HCT116 (cell line): ENCODE results near the gene TAF3. TPM values are rescaled to one million over a fixed set of nuclear protein-coding genes. Genes with fewer than 3 reads are reported as not detected.

Experiments
- ATAC-seq: fragments of 200-7000 bp; cut with Tn5 transposase; 2 replicates; pipeline ENCODE4 v1.9.1; 2020; ENCODE audit warnings: mild to moderate bottlenecking, moderate library complexity
- BruUV-seq: library from RNA; stranded (reverse); fragments of 400-500 nt; replicated peaks from 2 replicates; lab custom pipeline; 2021; lab: Mats Ljungman, UMichigan
- CTCF ChIA-PET: fragments of 300-600 bp; sonication (Branson Sonifier 250); formaldehyde crosslinking; loops from one replicate; lab custom pipeline; 2021; ENCODE audit warnings: antibody characterized with exemption; lab: Charles Lee
- POLR2A ChIA-PET: fragments of 300-600, 350-600 bp; sonication (Branson Sonifier 250); formaldehyde crosslinking; loops from one replicate; lab custom pipeline; 2021; ENCODE audit warnings: antibody characterized with exemption; lab: Charles Lee
- RAD21 ChIA-PET, 2 experiments: fragments of 300-600 bp; sonication (Branson Sonifier 250); formaldehyde crosslinking; loops; one replicate each; lab custom pipeline; 2023; ENCODE audit warnings: low total read pairs in 2 of 2; ENCODE audit not compliant: uncharacterized antibody in 2 of 2, unreplicated experiment in 2 of 2, low non-redundant PET in 1 of 2; lab: Charles Lee
- DNase-seq: peaks from one replicate; pipeline ENCODE4 v3.0.0-alpha.2; 2010; ENCODE audit warnings: low read depth, low spot score
- H2AFZ ChIP-seq: fragments of 200-600 bp; shearing (Covaris generic), sonication (generic); 2 replicates; pipeline ENCODE4 v1.6.1; 2017; ENCODE audit warnings: low read depth, mixed run types, mixed read lengths, antibody characterized with exemption, low read length; ENCODE audit not compliant: poor library complexity, severe bottlenecking
- H3K27ac ChIP-seq: 2 replicates; pipeline ENCODE4 v1.5.1; 2012; ENCODE audit warnings: low read depth, low read length
- H3K27me3 ChIP-seq: fragments of 200-600 bp; sonication (generic); 2 replicates; pipeline ENCODE4 v1.6.1; 2016; ENCODE audit warnings: mixed run types, low read length, mixed read lengths; ENCODE audit not compliant: insufficient read depth
- H3K36me3 ChIP-seq, 2 experiments: fragments of 200-500 bp in 1 of 2; fragments of 200-600 bp in 1 of 2; sonication (Bioruptor generic) in 1 of 2; sonication (generic) in 1 of 2; 2 replicates each; pipeline versions ENCODE4 v1.5.1 to v1.6.1; 2014 to 2016; ENCODE audit warnings: low read length in 2 of 2, inconsistent platforms in 1 of 2, mixed read lengths in 1 of 2, mixed run types in 1 of 2; ENCODE audit not compliant: insufficient read depth in 2 of 2, control insufficient read depth in 1 of 2
- H3K4me1 ChIP-seq, 2 experiments: fragments of 200-600 bp in 1 of 2; sonication (generic) in 1 of 2; 2 replicates each; pipeline versions ENCODE4 v1.5.1 to v1.6.1; 2012 to 2017; ENCODE audit warnings: low read length in 2 of 2, inconsistent platforms in 1 of 2, mild to moderate bottlenecking in 1 of 2, mixed read lengths in 1 of 2, mixed run types in 1 of 2, moderate library complexity in 1 of 2; ENCODE audit not compliant: insufficient read depth in 2 of 2, control insufficient read depth in 1 of 2
- H3K4me2 ChIP-seq: fragments of 200-600 bp; sonication (generic); 2 replicates; pipeline ENCODE4 v1.6.1; 2017; ENCODE audit warnings: mixed run types, low read length, mixed read lengths
- H3K4me3 ChIP-seq, 2 experiments: fragments of 200-600 bp in 1 of 2; sonication (generic) in 1 of 2; replicated peaks in 1 of 2; 2 replicates each; pipeline ENCODE4 v1.5.1; 2011 to 2016; ENCODE audit warnings: low read length in 2 of 2, control low read depth in 1 of 2, low read depth in 1 of 2, mild to moderate bottlenecking in 1 of 2, mixed read lengths in 1 of 2, mixed run types in 1 of 2
- H3K79me2 ChIP-seq: fragments of 200-600 bp; sonication (generic); 2 replicates; pipeline ENCODE4 v1.6.1; 2017; ENCODE audit warnings: mild to moderate bottlenecking, mixed run types, low read length, moderate library complexity, mixed read lengths; ENCODE audit not compliant: insufficient read depth
- H3K9ac ChIP-seq: fragments of 200-600 bp; sonication (generic); 2 replicates; pipeline ENCODE4 v1.6.1; 2016; ENCODE audit warnings: low read length, mixed read lengths
- H3K9me2 ChIP-seq: fragments of 200-600 bp; sonication (generic), shearing (Covaris generic); 2 replicates; pipeline ENCODE4 v1.6.1; 2017; ENCODE audit warnings: mixed run types, mild to moderate bottlenecking, moderate library complexity; ENCODE audit not compliant: insufficient read depth
- H3K9me3 ChIP-seq, 2 experiments: fragments of 200-500 bp in 1 of 2; fragments of 200-600 bp in 1 of 2; sonication (Bioruptor generic) in 1 of 2; sonication (generic) in 1 of 2; 2 replicates each; pipeline ENCODE4 v1.6.1; 2014 to 2017; ENCODE audit warnings: low read length in 2 of 2, mixed read lengths in 2 of 2, inconsistent platforms in 1 of 2, low read depth in 1 of 2, mild to moderate bottlenecking in 1 of 2, mixed run types in 1 of 2, moderate library complexity in 1 of 2; ENCODE audit not compliant: control insufficient read depth in 1 of 2, insufficient read depth in 1 of 2
- H4K20me1 ChIP-seq: fragments of 200-600 bp; sonication (generic), shearing (Covaris generic); 2 replicates; pipeline ENCODE4 v1.6.1; 2017; ENCODE audit warnings: mixed run types, mild to moderate bottlenecking, moderate library complexity; ENCODE audit not compliant: insufficient read depth
- CBX3 ChIP-seq: IDR thresholded peaks from 2 replicates; pipeline ENCODE4 v1.6.1; 2012; ENCODE audit warnings: low read depth
- EGR1 ChIP-seq: IDR thresholded peaks from 2 replicates; pipeline ENCODE4 v1.6.1; 2012; ENCODE audit warnings: low read depth
- EZH2 ChIP-seq: fragments of 200-600 bp; sonication (generic); IDR thresholded peaks from 2 replicates; pipeline ENCODE4 v1.6.1; 2017; ENCODE audit warnings: antibody characterized with exemption, mixed run types
- EZH2phosphoT487 ChIP-seq: fragments of 200-600 bp; IDR thresholded peaks from 2 replicates; pipeline ENCODE4 v1.6.1; 2018; ENCODE audit warnings: antibody characterized with exemption, borderline replicate concordance
- FOSL1 ChIP-seq: IDR thresholded peaks from 2 replicates; pipeline ENCODE4 v1.6.1; 2012; ENCODE audit warnings: low read depth
- JUND ChIP-seq: IDR thresholded peaks from 2 replicates; pipeline ENCODE4 v1.6.1; 2012
- POLR2AphosphoS5 ChIP-seq: IDR thresholded peaks from 2 replicates; pipeline ENCODE4 v1.6.1; 2011; ENCODE audit warnings: mild to moderate bottlenecking, low read depth, low read length, moderate library complexity
- RAD21 ChIP-seq: IDR thresholded peaks from 2 replicates; pipeline ENCODE4 v1.6.1; 2012; ENCODE audit warnings: low read depth, mild to moderate bottlenecking
- SIN3A ChIP-seq: IDR thresholded peaks from 2 replicates; pipeline ENCODE4 v1.6.1; 2012; ENCODE audit warnings: low read depth
- SP1 ChIP-seq: IDR thresholded peaks from 2 replicates; pipeline ENCODE4 v1.6.1; 2012; ENCODE audit warnings: low read depth
- YY1 ChIP-seq: IDR thresholded peaks from 2 replicates; pipeline ENCODE4 v1.6.1; 2011; ENCODE audit warnings: low read length, low read depth, moderate library complexity, mild to moderate bottlenecking; ENCODE audit not compliant: insufficient replicate concordance; ENCODE audit errors: extremely low read depth
- ZNF274 ChIP-seq: fragments of 200-500 bp; sonication (Bioruptor generic); IDR thresholded peaks from 2 replicates; pipeline ENCODE4 v1.6.1; 2014; ENCODE audit warnings: mild to moderate bottlenecking, low read depth, low read length, inconsistent platforms
- intact Hi-C: fragments of 100-400 bp; cut with micrococcal nuclease; formaldehyde crosslinking; loops from 2 replicates; pipeline ENCODE4 v1.10.0; 2022
- total RNA-seq: library from RNA; stranded (reverse); gene quantifications from one replicate; pipeline ENCODE4 v1.2.1, GENCODE V29; 2021; ENCODE audit not compliant: unreplicated experiment
- TF ChIP-seq, protein P1 (sequence below): IDR thresholded peaks from 2 replicates; pipeline ENCODE4 v1.6.1; 2011; ENCODE audit warnings: mild to moderate bottlenecking, low read length, moderate library complexity; ENCODE audit not compliant: insufficient replicate concordance; ENCODE audit errors: extremely low read depth
- TF ChIP-seq, protein P2 (sequence below): IDR thresholded peaks from 2 replicates; pipeline ENCODE4 v1.6.1; 2012; ENCODE audit warnings: low read depth
- TF ChIP-seq, protein P3 (sequence below): IDR thresholded peaks from 2 replicates; pipeline ENCODE4 v1.6.1; 2012
- TF ChIP-seq, protein P4 (sequence below): IDR thresholded peaks from 2 replicates; pipeline ENCODE4 v1.6.1; 2012

The TAF3 gene
- total RNA-seq, 1 experiment from 2014 or later: 8.0 TPM

DNA sequence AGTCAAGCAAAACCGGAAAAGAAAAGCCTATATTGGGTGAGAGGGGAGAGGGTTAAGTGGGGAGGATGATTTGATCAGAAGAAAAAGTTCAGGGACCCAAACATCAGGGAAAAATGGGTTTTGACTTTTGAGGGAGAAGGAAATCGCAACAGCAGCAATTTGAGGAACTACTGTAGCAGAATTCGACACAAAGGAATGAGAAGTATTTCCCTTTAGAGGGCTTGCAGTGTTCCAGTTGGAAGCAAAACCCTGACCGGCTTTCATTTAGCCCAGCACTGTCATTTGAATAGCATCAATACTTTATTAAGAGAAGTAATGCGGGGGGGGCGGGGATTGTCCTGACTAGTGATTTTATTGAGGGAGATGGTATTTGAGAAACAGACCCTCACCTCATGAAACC is 199.0 kb downstream of the TAF3 start:
- Histone ChIP-seq H3K9ac (no peak overlapping the region), H3K4me1 (no peaks in the 10 kb centered on the region), H3K27ac (no peak overlapping the region), H3K79me2 (no peaks in the 10 kb centered on the region), H3K27me3 (no peaks in the 10 kb centered on the region), H4K20me1 (no peaks in the 10 kb centered on the region), H3K4me2 (no peak overlapping the region), H3K9me3 (no peaks in the 10 kb centered on the region), H2AFZ (no peak overlapping the region), H3K9me2 (no peaks in the 10 kb centered on the region), H3K36me3 (no peaks in the 10 kb centered on the region; a peak in 1 of 4 replicates), H3K4me3 (no peak overlapping the region)
- intact Hi-C loops: no loop called here
- BruUV-seq: no TSS peak
- DNase-seq (no peak), ATAC-seq (no peak)
- TF ChIP-seq POLR2AphosphoS5 (no peak), ZNF274 (no peak), EZH2phosphoT487 (no peak), CBX3 (no peak), SP1 (no peak), EGR1 (no peak), EZH2 (no peak), YY1 (no peak), FOSL1 (no peak), SIN3A (no peak), JUND (no peak), RAD21 (no peak)
- TF ChIP-seq, protein P1, sequence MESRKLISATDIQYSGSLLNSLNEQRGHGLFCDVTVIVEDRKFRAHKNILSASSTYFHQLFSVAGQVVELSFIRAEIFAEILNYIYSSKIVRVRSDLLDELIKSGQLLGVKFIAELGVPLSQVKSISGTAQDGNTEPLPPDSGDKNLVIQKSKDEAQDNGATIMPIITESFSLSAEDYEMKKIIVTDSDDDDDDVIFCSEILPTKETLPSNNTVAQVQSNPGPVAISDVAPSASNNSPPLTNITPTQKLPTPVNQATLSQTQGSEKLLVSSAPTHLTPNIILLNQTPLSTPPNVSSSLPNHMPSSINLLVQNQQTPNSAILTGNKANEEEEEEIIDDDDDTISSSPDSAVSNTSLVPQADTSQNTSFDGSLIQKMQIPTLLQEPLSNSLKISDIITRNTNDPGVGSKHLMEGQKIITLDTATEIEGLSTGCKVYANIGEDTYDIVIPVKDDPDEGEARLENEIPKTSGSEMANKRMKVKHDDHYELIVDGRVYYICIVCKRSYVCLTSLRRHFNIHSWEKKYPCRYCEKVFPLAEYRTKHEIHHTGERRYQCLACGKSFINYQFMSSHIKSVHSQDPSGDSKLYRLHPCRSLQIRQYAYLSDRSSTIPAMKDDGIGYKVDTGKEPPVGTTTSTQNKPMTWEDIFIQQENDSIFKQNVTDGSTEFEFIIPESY: no peak
- TF ChIP-seq, protein P2, sequence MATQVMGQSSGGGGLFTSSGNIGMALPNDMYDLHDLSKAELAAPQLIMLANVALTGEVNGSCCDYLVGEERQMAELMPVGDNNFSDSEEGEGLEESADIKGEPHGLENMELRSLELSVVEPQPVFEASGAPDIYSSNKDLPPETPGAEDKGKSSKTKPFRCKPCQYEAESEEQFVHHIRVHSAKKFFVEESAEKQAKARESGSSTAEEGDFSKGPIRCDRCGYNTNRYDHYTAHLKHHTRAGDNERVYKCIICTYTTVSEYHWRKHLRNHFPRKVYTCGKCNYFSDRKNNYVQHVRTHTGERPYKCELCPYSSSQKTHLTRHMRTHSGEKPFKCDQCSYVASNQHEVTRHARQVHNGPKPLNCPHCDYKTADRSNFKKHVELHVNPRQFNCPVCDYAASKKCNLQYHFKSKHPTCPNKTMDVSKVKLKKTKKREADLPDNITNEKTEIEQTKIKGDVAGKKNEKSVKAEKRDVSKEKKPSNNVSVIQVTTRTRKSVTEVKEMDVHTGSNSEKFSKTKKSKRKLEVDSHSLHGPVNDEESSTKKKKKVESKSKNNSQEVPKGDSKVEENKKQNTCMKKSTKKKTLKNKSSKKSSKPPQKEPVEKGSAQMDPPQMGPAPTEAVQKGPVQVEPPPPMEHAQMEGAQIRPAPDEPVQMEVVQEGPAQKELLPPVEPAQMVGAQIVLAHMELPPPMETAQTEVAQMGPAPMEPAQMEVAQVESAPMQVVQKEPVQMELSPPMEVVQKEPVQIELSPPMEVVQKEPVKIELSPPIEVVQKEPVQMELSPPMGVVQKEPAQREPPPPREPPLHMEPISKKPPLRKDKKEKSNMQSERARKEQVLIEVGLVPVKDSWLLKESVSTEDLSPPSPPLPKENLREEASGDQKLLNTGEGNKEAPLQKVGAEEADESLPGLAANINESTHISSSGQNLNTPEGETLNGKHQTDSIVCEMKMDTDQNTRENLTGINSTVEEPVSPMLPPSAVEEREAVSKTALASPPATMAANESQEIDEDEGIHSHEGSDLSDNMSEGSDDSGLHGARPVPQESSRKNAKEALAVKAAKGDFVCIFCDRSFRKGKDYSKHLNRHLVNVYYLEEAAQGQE: no peak
- TF ChIP-seq, protein P3, sequence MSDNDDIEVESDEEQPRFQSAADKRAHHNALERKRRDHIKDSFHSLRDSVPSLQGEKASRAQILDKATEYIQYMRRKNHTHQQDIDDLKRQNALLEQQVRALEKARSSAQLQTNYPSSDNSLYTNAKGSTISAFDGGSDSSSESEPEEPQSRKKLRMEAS: no peak
- TF ChIP-seq, protein P4, sequence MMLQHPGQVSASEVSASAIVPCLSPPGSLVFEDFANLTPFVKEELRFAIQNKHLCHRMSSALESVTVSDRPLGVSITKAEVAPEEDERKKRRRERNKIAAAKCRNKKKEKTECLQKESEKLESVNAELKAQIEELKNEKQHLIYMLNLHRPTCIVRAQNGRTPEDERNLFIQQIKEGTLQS: no peak
- ChIA-PET POLR2A (no interaction called here), CTCF (no interaction called here), RAD21 (no interaction called here)
